ENCODE data around the gene SPEM3.

SPEM3 gene

DNA sequence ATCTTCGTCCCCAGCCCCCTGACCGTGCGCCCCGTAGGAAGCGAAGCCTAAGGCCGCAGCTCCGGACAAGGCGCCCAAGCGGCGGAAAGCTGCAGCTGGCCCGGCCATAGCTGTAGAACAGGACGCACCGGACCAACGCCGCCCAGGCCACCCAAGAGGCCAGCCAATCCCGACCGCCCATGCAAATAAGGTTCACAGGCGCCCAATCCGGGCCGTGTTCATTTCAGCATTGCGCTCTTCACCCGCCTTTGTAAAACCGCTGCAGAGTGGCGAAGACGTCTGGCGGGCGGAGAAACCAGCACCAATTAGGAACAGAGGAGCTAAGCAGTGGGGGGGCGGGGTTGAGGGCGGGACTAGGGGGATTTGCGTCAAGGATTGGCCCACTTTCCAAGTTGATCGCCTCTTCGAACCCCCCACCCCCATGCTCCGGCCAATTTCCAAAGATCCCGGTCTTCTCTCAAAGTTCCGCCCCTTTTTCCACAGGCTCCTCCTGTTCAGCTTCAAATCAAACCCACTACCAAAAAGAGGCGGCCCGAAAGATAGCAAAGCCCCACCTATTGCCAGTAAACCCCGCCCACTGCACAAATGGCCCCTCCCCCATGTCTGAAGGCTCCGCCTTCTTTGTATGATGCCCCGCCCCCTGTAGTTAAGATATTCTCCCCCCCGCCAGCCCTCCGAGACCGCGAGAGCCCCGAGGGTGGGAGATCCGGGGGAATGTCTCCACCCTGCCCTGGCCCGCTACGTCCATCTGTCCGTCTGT is 24.5 kb upstream of the SPEM3 start, which contains the start of gene TMEM256:
TSS of gene TMEM256 (minus strand) at position 121 of the 760 bp plus-strand sequence. CDS start at position 108, 13 bp downstream.
- peak; percentile 97 for DNase-seq

DNA sequence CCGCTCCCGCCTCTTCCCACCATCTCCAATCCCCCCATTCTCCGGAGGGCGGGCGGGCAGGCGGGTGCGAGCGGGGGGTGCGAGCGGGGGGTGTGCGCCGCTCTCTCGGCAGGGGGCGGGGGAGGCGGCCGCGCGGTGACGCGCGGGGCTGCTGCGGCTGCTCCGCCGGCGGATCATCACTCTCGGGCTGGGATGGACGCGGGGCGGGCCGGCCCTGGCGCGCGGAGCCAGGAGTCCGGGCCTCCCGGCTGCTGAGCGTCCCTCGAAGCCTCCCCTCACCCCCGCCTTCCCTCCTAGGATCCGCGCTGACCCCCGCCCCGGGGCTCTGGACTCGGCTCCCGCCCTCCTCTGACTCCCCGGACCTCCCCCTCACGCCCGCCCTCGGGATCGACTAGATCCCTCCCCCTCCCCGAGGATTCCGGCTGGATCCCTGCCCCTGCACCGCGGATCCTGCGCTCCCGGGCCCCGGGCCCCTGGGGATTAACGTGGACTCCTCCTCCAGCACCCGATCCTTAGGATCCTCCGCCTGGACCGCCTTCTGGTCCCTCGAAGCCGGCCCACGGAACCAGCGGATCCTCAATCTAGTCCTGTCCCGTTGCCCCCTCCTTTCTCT is 23.8 kb upstream of the SPEM3 start:
- no peak for DNase-seq

DNA sequence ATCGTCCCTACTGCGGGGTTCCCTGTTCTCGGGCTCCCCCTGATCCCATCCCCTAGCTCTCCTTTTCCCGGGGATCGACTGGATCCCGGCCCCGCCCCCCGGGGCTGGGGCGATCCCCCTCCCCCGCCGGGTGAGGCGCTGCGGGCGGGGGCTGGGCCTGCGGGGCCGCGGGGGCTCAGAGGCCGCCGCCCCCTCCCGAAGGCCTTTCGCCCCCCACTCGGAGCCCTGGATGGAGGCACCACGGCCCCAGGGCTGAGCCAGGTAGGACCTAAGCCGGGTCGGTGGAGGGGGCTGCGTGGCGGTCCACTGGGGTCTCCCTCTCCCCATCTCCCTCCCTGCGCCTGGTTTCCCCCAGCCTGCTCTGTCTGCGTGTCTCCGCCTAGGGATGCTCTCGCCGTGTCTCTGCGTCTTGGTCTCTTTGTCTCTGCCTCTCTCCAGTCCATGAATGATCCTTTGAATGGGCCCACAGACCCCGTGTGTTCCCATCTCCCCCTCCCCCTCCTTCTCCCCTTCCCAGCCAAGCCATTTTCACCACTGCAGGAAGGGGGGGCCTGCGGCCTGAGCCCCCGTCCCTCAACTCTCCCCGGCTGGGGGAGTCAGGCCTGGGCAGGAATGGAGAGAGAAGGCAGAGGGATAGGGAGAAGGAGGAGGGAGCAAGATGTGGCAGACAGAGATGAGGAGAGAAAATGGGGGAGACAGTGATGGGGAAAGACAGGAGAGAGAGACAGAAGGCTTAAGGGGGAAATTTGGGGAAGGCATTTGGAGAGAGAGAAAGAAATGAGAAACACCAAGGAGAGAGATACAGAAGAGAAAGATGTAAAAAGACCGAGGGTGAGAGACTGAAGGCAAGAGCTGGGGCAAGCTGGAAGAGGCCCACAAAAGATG is 23.1 kb upstream of the SPEM3 start:
- DNase-seq, result no peak

DNA sequence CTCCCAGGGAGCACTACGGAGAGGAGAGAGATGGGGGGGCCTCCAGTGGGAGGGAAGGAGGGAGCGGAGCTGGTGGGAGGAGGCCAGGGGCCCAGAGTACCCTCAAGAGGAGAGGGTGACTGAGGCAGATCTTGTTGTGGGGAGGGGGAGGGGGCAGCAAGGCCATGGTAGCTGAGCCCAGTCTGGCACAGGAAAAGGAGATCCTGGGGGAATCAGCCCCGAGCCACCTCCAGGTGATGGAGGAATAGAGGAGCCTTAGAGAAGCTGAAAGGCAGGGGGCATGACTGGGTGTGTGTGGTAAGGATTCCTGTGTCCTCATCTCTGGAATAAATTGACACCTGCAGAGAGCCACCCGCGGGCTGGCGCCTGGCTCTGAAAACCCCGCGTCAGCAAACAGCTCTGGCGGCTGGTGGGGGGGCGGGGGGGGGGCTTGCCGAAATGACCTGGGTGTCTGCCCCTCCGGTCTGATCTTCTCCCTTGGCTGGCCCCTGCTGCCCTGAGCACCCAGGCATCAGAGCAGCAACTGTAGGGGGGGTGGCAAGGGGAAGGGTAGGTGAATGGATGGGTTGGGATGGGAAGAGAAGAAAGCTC is 22.3 kb upstream of the SPEM3 start:
- no peak for DNase-seq

DNA sequence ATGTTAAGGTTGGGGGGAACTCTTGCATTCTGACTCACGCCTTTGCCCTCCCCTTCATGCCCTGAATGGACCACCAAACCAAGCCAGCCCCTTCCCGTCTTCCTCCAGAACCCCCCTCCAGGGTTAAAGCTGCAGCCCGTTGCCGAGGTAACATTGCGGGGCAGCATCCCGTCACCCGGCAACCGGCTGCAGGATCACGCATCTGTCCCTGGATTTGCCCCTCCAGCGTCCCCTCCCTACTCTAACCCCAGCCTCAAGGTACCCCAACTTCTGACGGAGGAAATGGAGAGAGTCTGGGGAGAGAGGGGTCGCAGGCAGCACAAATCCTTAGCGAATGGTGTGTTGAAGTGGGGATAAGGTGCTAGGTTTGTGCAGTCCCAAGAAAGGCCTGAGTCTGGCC is 21.6 kb upstream of the SPEM3 start:
- no peak for DNase-seq

DNA sequence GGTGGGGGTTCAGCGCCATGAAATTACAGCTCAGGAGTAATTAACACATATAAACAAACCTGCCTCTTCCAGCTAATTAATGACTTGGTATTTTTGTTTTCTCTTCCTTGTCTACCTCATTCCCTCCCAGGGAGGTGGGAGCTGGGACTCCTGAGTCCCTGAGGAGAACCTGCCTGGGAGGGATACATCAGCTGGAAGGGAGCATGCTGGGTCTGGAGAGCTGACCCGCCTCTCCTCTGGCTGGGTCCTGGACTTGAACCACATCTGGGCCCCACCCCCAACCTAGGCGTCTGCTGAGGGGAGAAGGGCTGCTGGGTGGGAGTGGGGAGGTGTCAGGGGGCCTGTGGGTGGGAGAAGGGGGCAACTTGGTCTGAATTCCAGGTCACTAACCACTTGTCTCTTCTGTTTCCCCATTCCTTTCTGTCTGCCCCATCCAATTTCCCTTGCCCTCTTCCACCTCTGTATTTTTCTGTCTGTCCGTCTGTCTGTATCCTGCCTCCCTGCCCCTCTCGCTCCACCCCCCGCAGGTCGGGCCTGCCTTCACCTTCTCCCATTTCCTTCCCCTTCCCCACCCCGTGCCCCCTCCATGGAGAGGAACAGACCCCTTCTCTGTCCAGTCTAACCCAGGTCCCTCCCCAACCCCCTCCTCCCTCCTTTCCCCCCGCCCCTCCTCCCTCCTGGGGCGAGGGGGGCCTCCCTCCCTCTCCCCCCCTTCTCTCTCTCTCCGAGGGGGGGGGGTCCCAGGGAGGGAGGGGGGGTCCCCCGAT is 21.0 kb upstream of the SPEM3 start, which contains the start of gene NLGN2:
TSS of gene NLGN2 (plus strand) at position 361 of the 767 bp plus-strand sequence. CDS start 411 bp downstream, outside the sequence.
- no peak for DNase-seq

DNA sequence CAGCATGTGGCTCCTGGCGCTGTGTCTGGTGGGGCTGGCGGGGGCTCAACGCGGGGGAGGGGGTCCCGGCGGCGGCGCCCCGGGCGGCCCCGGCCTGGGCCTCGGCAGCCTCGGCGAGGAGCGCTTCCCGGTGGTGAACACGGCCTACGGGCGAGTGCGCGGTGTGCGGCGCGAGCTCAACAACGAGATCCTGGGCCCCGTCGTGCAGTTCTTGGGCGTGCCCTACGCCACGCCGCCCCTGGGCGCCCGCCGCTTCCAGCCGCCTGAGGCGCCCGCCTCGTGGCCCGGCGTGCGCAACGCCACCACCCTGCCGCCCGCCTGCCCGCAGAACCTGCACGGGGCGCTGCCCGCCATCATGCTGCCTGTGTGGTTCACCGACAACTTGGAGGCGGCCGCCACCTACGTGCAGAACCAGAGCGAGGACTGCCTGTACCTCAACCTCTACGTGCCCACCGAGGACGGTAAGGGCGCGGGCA is 20.4 kb upstream of the SPEM3 start:
- DNase-seq, result no peak

DNA sequence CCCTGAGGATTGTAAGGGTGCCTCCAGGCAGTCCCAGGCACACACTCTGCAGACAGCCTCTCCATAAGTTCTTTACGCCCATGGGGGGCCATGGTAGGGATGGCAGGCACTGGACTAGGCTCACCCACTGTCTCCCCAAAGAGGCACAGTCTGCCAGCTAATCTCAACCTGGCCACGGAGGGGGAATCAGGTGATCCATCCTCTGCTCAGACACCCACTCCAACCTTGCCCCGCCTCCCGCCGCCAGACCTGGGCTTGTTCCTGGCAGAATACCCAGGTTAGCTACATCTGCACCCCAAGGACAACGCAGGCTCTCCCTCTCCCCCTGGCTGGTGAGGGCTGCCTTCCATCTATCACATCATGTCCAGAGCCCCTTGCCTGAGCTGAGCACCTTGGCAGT is 19.8 kb upstream of the SPEM3 start:
- DNase-seq, result no peak

DNA sequence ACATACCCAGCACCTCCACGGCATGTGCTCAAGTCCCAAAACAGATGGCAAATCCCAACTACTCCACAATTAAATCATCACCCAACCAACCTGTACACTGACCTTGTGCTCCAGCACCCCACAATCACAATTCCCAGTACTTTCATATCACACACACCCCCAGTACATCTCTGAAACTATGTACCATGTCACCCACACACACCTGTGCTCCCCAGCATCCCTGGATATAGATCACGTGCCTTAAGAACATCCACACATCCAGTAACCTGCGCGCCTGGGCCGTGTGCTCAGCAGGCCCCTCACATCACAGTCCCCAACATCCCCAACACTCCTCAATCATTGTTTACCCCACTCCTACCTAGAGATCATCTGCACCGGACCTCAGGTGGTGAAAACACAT is 18.9 kb upstream of the SPEM3 start:
- DNase-seq, result no peak

DNA sequence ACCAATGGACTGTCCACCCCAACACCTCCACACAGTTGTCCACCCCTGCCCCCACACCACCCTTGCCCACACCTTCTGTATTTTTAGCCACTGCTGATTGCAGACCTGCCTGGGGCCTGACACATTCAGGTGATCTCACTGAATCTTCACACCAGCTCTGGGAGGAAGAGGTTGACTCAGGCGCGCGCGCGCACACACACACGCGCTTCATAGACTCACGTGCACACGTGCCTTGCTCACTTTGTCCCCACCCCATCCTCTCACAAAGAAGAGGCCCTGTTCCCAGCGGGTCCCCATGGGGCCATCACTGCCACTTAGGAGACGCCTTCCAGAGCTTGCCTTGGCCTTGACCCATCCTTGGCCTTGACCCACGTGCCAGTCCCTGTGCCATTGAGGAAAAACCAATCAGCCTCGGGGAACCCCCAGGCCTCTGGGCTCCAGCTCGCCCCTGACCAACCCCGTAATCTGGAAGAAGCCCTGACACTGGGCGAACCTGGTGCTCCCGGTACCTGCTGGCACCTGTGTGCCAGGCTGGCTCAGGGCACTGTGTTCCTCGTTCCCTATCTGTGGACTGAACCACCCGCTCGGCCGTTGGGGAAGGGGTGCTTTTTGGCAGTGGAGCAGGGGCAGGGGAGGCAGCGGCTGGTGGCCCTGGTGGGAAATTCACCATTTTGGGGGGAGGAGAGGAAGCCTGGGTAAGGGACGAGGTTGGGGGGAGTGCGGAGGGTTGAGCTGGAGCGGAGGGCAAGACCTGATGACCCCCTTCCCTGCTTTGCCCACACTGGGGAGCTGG is 17.8 kb upstream of the SPEM3 start:
- no peak for DNase-seq

DNA sequence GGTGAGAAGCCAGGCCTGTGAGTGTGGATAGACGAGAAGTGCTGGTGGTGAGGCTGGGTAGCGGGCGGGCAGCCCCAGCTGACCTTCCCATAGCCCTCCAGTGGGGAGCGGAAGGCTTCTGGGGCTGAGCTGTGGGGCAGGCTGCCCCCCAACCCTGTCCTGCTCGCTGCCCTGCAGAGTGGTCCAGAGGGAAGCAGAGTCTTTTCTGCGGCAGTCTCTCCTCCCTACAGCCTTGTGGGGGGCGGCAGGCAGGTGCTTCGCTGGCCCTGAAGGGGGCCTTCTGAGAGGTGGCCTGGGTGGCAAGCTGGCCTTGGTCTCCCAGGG is 17.3 kb upstream of the SPEM3 start:
- no peak for DNase-seq

DNA sequence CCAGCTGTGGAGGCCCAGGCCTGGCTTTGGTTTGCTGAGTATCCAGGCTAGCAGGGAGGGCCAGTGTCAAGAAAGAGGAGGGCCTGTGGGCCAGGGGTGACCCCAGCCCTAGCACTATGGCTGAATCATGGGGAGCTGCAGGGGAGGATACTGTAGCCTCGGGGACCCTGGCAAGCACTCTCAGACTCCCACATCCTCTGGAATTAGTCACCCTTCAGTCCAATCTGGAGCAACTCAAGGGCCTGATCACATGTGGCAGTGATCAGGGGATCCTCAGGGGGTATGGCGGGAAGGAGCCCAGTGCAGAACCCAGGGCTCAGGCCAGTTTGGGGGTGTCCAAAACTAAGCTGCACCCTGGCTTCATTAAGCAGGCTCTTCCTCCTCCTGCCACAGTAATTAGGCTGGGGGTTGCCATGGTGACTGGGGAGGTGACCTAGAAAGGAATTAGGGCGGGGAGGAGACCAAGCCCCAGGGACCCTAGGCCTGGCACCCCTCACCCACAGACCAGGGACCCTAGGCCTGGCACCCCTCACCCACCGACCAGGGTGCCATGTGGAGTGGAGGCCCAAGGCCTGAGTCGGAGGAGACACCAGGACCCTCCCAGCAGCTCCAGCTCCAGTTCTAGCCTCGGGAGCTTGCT is 15.2 kb upstream of the SPEM3 start:
- no peak for DNase-seq

DNA sequence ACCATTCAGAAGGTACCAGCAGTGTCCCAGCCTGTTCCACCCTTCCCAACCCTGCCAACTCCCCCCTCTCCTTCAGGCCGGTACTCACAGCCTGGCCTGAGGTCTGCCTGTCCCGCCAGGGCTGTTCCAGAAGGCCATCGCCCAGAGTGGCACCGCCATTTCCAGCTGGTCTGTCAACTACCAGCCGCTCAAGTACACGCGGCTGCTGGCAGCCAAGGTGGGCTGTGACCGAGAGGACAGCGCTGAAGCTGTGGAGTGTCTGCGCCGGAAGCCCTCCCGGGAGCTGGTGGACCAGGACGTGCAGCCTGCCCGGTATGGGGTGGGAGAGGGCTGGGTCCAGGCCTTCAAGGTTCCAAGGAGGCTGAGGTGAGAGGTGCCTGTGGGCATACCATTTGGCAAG is 13.8 kb upstream of the SPEM3 start:
- no peak for DNase-seq

DNA sequence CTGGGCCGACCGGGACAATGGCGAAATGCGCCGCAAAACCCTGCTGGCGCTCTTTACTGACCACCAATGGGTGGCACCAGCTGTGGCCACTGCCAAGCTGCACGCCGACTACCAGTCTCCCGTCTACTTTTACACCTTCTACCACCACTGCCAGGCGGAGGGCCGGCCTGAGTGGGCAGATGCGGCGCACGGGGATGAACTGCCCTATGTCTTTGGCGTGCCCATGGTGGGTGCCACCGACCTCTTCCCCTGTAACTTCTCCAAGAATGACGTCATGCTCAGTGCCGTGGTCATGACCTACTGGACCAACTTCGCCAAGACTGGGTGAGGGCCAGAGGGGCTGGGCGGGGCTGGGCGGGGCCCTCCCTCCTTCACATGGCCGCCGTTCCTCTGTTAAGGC is 12.9 kb upstream of the SPEM3 start:
- DNase-seq, result no peak

DNA sequence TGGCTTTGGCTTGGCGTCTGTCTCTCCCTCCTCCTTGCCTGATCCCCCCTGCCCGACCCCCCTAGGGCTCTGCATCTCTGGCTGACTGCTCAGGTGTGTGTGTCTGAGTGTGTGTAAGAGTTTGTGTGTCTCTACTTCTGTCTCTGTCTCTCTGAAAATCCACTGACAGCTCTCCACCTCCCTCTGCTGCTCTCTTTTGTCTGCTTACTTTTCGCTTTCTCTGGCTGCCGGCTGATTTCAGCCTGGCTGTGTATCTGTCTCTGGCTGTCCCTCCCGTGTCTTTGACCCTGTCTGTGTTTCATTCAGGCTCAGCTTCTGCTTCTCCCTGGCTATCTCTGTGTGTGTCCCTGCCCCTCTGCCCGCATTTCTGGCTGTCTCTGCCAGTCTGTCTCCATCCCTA is 12.3 kb upstream of the SPEM3 start:
- DNase-seq, result no peak

DNA sequence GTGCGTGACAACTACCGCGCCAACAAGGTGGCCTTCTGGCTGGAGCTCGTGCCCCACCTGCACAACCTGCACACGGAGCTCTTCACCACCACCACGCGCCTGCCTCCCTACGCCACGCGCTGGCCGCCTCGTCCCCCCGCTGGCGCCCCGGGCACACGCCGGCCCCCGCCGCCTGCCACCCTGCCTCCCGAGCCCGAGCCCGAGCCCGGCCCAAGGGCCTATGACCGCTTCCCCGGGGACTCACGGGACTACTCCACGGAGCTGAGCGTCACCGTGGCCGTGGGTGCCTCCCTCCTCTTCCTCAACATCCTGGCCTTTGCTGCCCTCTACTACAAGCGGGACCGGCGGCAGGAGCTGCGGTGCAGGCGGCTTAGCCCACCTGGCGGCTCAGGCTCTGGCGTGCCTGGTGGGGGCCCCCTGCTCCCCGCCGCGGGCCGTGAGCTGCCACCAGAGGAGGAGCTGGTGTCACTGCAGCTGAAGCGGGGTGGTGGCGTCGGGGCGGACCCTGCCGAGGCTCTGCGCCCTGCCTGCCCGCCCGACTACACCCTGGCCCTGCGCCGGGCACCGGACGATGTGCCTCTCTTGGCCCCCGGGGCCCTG is 11.5 kb upstream of the SPEM3 start:
- no peak for DNase-seq

DNA sequence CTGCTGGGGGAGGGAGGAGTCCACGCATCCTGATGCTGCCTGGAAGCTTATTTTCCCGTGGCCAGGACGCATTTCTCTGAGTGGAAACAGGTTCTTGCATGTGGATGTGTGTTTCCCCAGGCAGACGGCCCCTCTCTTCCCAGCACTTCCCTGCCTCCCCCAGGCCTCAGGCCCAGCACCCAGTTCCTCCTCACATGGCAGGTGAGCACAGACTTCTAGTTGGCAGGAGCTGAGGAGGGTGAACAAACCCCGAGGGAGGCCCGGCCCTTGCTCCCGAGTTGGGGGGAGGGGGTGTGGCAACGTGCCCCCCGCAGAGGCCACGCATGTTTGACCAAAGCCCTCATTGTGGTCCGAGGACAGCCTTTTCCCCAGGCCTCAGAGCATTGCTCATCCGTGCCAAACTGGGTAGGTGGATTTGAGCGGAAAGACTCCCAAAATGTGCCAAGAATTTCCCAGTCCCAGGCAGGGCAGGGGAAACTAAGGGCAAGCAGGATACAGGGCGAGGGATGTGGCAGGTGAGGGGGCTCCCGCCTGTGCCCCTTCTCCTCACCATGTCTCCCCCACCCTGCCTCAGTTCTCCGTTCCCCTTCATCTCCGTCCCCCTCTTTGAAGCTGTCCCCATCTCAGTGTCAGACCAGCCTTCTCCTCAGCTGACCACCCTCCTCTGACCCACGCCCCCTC is 10.0 kb upstream of the SPEM3 start:
- DNase-seq, result no peak

DNA sequence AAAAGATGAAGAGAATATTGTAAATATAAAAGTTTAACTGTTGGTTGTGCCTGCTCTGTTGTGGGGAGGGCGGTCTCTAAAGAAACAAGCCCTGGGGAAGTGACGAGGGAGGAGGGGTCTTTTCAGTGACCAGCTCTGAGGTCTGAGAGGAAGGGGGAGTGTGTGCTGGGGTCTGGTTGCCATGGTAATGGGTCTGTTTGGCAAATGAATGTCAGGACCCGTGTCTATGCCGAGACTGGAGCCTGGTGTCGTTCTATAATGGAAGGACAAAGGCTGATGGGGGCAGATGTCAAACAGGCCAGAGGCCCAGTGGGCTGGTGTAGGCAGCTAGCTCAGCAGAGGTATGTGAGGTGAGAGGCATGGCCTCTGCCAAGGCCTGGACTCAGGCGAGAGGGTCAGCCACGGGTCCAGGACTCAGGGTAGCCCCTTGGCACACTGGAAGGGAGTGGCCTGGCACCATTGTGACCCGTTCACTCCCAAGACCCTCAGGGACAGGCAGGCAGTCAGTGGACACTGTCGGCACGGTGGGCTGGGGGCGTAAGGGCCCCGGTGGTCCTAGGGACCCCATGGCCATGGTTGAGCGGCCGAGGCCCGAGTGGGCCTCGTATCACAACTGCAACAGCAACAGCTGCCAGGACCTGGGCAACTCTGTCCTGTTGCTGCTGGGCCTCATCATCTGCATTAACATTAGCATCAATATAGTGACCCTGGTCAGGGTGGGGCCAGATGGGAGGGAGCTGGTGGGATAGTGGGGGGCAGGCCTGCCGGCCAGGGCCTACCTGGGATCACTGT is 8.6 kb upstream of the SPEM3 start, which contains the start of gene SPEM1:
TSS of gene SPEM1 (plus strand) at position 506 of the 792 bp plus-strand sequence. CDS start at position 567, 61 bp downstream.
- no peak for DNase-seq

DNA sequence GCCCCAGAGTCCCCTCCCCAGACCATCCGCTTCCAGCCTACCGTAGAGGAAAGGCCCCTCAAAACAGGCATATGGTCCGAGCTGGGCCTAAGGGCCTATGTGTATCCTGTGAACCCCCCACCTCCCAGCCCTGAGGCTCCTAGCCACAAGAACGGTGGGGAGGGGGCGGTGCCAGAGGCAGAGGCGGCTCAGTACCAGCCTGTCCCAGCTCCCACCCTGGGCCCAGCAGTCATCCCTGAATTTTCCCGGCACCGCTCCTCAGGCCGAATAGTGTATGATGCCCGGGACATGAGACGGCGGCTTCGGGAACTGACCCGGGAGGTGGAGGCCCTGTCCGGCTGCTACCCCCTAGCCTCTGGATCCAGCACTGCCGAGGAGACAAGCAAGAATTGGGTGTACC is 7.5 kb upstream of the SPEM3 start:
- no peak for DNase-seq
